GM23338 (cell line): Measurements from ENCODE around the gene NR2C1. TPM values are rescaled to one million over a fixed set of nuclear protein-coding genes. Genes with fewer than 3 reads are reported as not detected.

ENCODE experiments used
- ATAC-seq: fragments of 200-7000 bp; cut with Tn5 transposase; 3 replicates; pipeline ENCODE4 v1.9.1; 2020
- DNase-seq: peaks from one replicate; pipeline ENCODE4 v3.0.0-alpha.2; 2015; ENCODE audit warnings: low spot score
- H2AFZ ChIP-seq: fragments of 200-600 bp; sonication (generic); 2 replicates; pipeline ENCODE4 v1.8.0; 2016; ENCODE audit warnings: antibody characterized with exemption, mild to moderate bottlenecking, moderate library complexity
- H3F3A ChIP-seq: fragments of 200-600 bp; sonication (generic); replicated peaks from 2 replicates; pipeline ENCODE4 v1.8.0; 2017; ENCODE audit warnings: antibody characterized with exemption, mixed run types, low read depth
- H3K27ac ChIP-seq: fragments of 200-600 bp; sonication (generic); 2 replicates; pipeline ENCODE4 v1.6.1; 2016; ENCODE audit warnings: low read depth
- H3K27me3 ChIP-seq: fragments of 200-600 bp; sonication (generic); 2 replicates; pipeline ENCODE4 v1.8.0; 2016; ENCODE audit warnings: mild to moderate bottlenecking, mixed run types, moderate library complexity; ENCODE audit not compliant: insufficient read depth
- H3K36me3 ChIP-seq: fragments of 200-600 bp; sonication (generic); 2 replicates; pipeline ENCODE4 v1.8.0; 2016; ENCODE audit warnings: mild to moderate bottlenecking; ENCODE audit not compliant: insufficient read depth
- H3K4me1 ChIP-seq: fragments of 200-600 bp; sonication (generic); 2 replicates; pipeline ENCODE4 v1.8.0; 2016; ENCODE audit warnings: mild to moderate bottlenecking, moderate library complexity; ENCODE audit not compliant: insufficient read depth
- H3K4me2 ChIP-seq: fragments of 200-600 bp; sonication (generic); 2 replicates; pipeline ENCODE4 v1.7.1; 2017; ENCODE audit warnings: mixed run types
- H3K4me3 ChIP-seq: fragments of 200-600 bp; sonication (generic); 2 replicates; pipeline ENCODE4 v1.6.1; 2016; ENCODE audit warnings: mixed run types
- H3K79me2 ChIP-seq: fragments of 200-600 bp; sonication (generic); replicated peaks from 2 replicates; pipeline ENCODE4 v1.8.0; 2017; ENCODE audit warnings: mild to moderate bottlenecking; ENCODE audit not compliant: insufficient read depth
- H3K9me2 ChIP-seq: fragments of 200-600 bp; sonication (generic); 2 replicates; pipeline ENCODE4 v1.8.0; 2017; ENCODE audit not compliant: insufficient read depth
- H4K20me1 ChIP-seq: fragments of 200-600 bp; sonication (generic); replicated peaks from 2 replicates; pipeline ENCODE4 v1.8.0; 2017; ENCODE audit warnings: mild to moderate bottlenecking; ENCODE audit not compliant: insufficient read depth
- H3K27ac Mint-ChIP-seq: 2 replicates; pipeline ENCODE4 v1.8.0; 2020; ENCODE audit warnings: inconsistent platforms, mild to moderate bottlenecking, moderate library complexity, mixed read lengths
- H3K27me3 Mint-ChIP-seq: 3 replicates; pipeline ENCODE4 v1.8.0; 2022; ENCODE audit warnings: low read depth, mild to moderate bottlenecking, moderate library complexity, mixed read lengths, inconsistent platforms; ENCODE audit not compliant: insufficient read depth, poor library complexity
- H3K36me3 Mint-ChIP-seq: 3 replicates; pipeline ENCODE4 v1.8.0; 2021; ENCODE audit warnings: low read depth, mild to moderate bottlenecking, inconsistent platforms, moderate library complexity, mixed read lengths
- H3K4me1 Mint-ChIP-seq: 3 replicates; pipeline ENCODE4 v1.8.0; 2020; ENCODE audit warnings: mild to moderate bottlenecking, inconsistent platforms, mixed read lengths
- H3K4me3 Mint-ChIP-seq: 3 replicates; pipeline ENCODE4 v1.8.0; 2021; ENCODE audit warnings: moderate library complexity, mild to moderate bottlenecking, inconsistent platforms, mixed read lengths
- H3K9me3 Mint-ChIP-seq: 3 replicates; pipeline ENCODE4 v1.8.0; 2020; ENCODE audit warnings: moderate library complexity, mild to moderate bottlenecking, inconsistent platforms, mixed read lengths
- EZH2 ChIP-seq: fragments of 200-600 bp; sonication (generic); IDR thresholded peaks from one replicate; pipeline ENCODE4 v1.8.0; 2017; ENCODE audit warnings: antibody characterized with exemption, mild to moderate bottlenecking, low read depth; ENCODE audit not compliant: unreplicated experiment
- EZH2phosphoT487 ChIP-seq: fragments of 200-600 bp; sonication (generic); IDR thresholded peaks from one replicate; pipeline ENCODE4 v1.8.1; 2018; ENCODE audit warnings: antibody characterized with exemption; ENCODE audit not compliant: unreplicated experiment
- JUNB ChIP-seq: IDR thresholded peaks from one replicate; pipeline ENCODE4 v1.6.1; 2016; ENCODE audit warnings: antibody characterized with exemption; ENCODE audit not compliant: unreplicated experiment
- NANOG ChIP-seq: IDR thresholded peaks from 2 replicates; pipeline ENCODE4 v1.6.1; 2016; ENCODE audit warnings: antibody characterized with exemption, borderline replicate concordance
- POLR2AphosphoS5 ChIP-seq: IDR thresholded peaks from 2 replicates; pipeline ENCODE4 v1.6.1; 2016; ENCODE audit warnings: antibody characterized with exemption, low read depth
- STAT1 ChIP-seq: IDR thresholded peaks from one replicate; pipeline ENCODE4 v1.6.1; 2016; ENCODE audit warnings: antibody characterized with exemption; ENCODE audit not compliant: unreplicated experiment
- ZNF114 ChIP-seq: fragments of 250-450 bp; sonication (Bioruptor Pico); IDR thresholded peaks from 2 replicates; pipeline ENCODE4 v1.5.0; 2020; ENCODE audit warnings: mild to moderate bottlenecking, moderate library complexity
- ZNF331 ChIP-seq: fragments of 250-450 bp; sonication (Bioruptor Pico); IDR thresholded peaks from 2 replicates; pipeline ENCODE4 v1.5.0; 2020; ENCODE audit warnings: low read depth, mild to moderate bottlenecking, moderate library complexity
- polyA plus RNA-seq: library from polyadenylated mRNA; unstranded; fragments of >200 nt; fragmentation: Nextera tagmentation; extraction: Ambion mirVana; gene quantifications from 2 replicates; pipeline ENCODE4 v1.2.1, GENCODE V29; 2016
- total RNA-seq: library from RNA; depleted of rRNA; stranded (reverse); fragments of >200 nt; shearing (Covaris generic); gene quantifications from 2 replicates; pipeline ENCODE4 v1.2.3, GENCODE V29; 2014
- TF ChIP-seq, protein P1 (sequence below), 2 experiments: fragments of 200-600 bp in 1 of 2; sonication (generic) in 1 of 2; conservative IDR thresholded peaks; 2 replicates each; pipeline versions ENCODE4 v1.5.1 to v1.6.1; 2016 to 2017; ENCODE audit warnings: antibody characterized with exemption in 2 of 2, low read depth in 2 of 2, mild to moderate bottlenecking in 2 of 2, moderate library complexity in 1 of 2
- TF ChIP-seq, protein P2 (sequence below): IDR thresholded peaks from one replicate; pipeline ENCODE4 v1.6.1; 2018; ENCODE audit warnings: antibody characterized with exemption; ENCODE audit not compliant: unreplicated experiment
- TF ChIP-seq, protein P3 (sequence below): fragments of 250-450 bp; sonication (Bioruptor Pico); IDR thresholded peaks from 2 replicates; pipeline ENCODE4 v1.5.0; 2020; ENCODE audit warnings: mild to moderate bottlenecking, moderate library complexity

The NR2C1 gene
- total and polyA plus RNA-seq, 2 experiments from 2014 or later: 41.1 to 45.3 TPM

DNA sequence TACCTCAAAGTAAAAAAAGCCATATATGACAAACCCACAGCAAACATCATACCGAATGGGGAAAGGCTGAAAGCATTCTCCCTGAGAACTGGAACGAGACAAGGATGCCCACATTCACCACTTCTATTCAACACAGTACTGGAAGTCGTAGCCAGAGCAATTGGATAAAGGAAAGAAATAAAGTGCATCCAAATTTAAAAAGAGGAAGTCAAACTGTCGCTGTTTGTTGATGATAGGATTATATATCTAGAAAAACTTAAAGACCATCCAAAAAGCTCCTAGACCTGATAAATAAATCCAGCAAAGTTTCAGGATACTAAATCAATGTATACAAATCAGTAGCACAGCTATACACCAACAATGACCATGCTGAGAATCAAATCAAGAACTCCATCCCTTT lies 75.1 kb downstream of the NR2C1 start:
- TF ChIP-seq NANOG (no peak), EZH2 (no peak)
- Mint-ChIP-seq H3K9me3 (no peaks in the 10 kb centered on the region), H3K27me3 (no peaks in the 10 kb centered on the region), H3K27ac (no peak overlapping the region), H3K4me1 (peaks cover 4% of the 10 kb centered on the region), H3K36me3 (peaks cover 11% of the 10 kb centered on the region), H3K4me3 (no peak overlapping the region)
- no peak for DNase-seq
- H3K36me3 ChIP-seq: peaks cover 5% of the 10 kb centered on the region; the same call in 1 of the 2 replicates
- no peak overlapping the region for H3K4me3 ChIP-seq
- H3K27ac ChIP-seq: no peak overlapping the region
- H3K79me2 ChIP-seq: peaks cover 60% of the 10 kb centered on the region
- H2AFZ ChIP-seq: no peak overlapping the region
- no peaks in the 10 kb centered on the region for H3K9me2 ChIP-seq
- no peak overlapping the region for H3K4me2 ChIP-seq
- no peaks in the 10 kb centered on the region for H3K27me3 ChIP-seq
- no peak for ATAC-seq
- no peaks in the 10 kb centered on the region; the same call in none of the 2 replicates for H4K20me1 ChIP-seq
- no peaks in the 10 kb centered on the region for H3K4me1 ChIP-seq
- H3F3A ChIP-seq: no peaks in the 10 kb centered on the region

DNA sequence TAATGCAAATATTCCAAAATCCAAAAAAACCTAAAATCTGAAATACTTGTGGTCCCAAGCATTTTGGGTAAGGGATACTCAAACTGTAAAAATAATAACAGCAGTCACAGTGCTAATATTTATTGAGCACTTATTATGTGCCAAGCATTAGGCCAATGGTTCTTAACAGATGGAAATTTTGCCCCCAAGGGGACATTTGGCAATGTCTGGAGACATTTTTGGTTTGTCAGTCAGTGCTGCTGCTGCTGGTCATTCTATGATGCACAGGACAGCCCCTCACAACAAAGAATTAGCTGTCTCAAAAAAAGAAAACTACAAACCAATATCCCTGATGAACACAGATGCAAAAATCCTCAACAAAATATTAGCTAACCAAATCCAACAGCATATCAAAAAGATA lies 75.7 kb downstream of the NR2C1 start:
- H3K27me3 Mint-ChIP-seq: no peaks in the 10 kb centered on the region
- no peak overlapping the region for H3K4me3 Mint-ChIP-seq
- H3K9me3 Mint-ChIP-seq: no peaks in the 10 kb centered on the region
- peaks cover 15% of the 10 kb centered on the region for H3K36me3 Mint-ChIP-seq
- Histone ChIP-seq H3K4me2 (no peak overlapping the region), H3K27me3 (no peaks in the 10 kb centered on the region), H3K9me2 (no peaks in the 10 kb centered on the region), H3K79me2 (peaks cover 56% of the 10 kb centered on the region), H2AFZ (no peak overlapping the region), H3K4me3 (no peak overlapping the region), H3K4me1 (no peaks in the 10 kb centered on the region), H4K20me1 (no peaks in the 10 kb centered on the region; the same call in none of the 2 replicates), H3K27ac (no peak overlapping the region), H3F3A (no peaks in the 10 kb centered on the region), H3K36me3 (peaks cover 5% of the 10 kb centered on the region; the same call in 1 of the 2 replicates)
- DNase-seq (no peak), ATAC-seq (no peak)
- peaks cover 2% of the 10 kb centered on the region for H3K4me1 Mint-ChIP-seq
- no peak overlapping the region for H3K27ac Mint-ChIP-seq
- TF ChIP-seq NANOG: no peak
- no peak for TF ChIP-seq JUNB
- TF ChIP-seq, protein P1, sequence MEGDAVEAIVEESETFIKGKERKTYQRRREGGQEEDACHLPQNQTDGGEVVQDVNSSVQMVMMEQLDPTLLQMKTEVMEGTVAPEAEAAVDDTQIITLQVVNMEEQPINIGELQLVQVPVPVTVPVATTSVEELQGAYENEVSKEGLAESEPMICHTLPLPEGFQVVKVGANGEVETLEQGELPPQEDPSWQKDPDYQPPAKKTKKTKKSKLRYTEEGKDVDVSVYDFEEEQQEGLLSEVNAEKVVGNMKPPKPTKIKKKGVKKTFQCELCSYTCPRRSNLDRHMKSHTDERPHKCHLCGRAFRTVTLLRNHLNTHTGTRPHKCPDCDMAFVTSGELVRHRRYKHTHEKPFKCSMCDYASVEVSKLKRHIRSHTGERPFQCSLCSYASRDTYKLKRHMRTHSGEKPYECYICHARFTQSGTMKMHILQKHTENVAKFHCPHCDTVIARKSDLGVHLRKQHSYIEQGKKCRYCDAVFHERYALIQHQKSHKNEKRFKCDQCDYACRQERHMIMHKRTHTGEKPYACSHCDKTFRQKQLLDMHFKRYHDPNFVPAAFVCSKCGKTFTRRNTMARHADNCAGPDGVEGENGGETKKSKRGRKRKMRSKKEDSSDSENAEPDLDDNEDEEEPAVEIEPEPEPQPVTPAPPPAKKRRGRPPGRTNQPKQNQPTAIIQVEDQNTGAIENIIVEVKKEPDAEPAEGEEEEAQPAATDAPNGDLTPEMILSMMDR (conservative IDR thresholded peaks at IDR 0.05; ENCODE audit: low read depth in 2 of 2): no peak
- TF ChIP-seq, protein P2, sequence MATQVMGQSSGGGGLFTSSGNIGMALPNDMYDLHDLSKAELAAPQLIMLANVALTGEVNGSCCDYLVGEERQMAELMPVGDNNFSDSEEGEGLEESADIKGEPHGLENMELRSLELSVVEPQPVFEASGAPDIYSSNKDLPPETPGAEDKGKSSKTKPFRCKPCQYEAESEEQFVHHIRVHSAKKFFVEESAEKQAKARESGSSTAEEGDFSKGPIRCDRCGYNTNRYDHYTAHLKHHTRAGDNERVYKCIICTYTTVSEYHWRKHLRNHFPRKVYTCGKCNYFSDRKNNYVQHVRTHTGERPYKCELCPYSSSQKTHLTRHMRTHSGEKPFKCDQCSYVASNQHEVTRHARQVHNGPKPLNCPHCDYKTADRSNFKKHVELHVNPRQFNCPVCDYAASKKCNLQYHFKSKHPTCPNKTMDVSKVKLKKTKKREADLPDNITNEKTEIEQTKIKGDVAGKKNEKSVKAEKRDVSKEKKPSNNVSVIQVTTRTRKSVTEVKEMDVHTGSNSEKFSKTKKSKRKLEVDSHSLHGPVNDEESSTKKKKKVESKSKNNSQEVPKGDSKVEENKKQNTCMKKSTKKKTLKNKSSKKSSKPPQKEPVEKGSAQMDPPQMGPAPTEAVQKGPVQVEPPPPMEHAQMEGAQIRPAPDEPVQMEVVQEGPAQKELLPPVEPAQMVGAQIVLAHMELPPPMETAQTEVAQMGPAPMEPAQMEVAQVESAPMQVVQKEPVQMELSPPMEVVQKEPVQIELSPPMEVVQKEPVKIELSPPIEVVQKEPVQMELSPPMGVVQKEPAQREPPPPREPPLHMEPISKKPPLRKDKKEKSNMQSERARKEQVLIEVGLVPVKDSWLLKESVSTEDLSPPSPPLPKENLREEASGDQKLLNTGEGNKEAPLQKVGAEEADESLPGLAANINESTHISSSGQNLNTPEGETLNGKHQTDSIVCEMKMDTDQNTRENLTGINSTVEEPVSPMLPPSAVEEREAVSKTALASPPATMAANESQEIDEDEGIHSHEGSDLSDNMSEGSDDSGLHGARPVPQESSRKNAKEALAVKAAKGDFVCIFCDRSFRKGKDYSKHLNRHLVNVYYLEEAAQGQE: no peak
- no peak for TF ChIP-seq ZNF331 (CRISPR knock-in tag)
- TF ChIP-seq EZH2phosphoT487: no peak
- no peak for TF ChIP-seq STAT1
- TF ChIP-seq ZNF114 (CRISPR knock-in tag): no peak
- TF ChIP-seq, protein P3, sequence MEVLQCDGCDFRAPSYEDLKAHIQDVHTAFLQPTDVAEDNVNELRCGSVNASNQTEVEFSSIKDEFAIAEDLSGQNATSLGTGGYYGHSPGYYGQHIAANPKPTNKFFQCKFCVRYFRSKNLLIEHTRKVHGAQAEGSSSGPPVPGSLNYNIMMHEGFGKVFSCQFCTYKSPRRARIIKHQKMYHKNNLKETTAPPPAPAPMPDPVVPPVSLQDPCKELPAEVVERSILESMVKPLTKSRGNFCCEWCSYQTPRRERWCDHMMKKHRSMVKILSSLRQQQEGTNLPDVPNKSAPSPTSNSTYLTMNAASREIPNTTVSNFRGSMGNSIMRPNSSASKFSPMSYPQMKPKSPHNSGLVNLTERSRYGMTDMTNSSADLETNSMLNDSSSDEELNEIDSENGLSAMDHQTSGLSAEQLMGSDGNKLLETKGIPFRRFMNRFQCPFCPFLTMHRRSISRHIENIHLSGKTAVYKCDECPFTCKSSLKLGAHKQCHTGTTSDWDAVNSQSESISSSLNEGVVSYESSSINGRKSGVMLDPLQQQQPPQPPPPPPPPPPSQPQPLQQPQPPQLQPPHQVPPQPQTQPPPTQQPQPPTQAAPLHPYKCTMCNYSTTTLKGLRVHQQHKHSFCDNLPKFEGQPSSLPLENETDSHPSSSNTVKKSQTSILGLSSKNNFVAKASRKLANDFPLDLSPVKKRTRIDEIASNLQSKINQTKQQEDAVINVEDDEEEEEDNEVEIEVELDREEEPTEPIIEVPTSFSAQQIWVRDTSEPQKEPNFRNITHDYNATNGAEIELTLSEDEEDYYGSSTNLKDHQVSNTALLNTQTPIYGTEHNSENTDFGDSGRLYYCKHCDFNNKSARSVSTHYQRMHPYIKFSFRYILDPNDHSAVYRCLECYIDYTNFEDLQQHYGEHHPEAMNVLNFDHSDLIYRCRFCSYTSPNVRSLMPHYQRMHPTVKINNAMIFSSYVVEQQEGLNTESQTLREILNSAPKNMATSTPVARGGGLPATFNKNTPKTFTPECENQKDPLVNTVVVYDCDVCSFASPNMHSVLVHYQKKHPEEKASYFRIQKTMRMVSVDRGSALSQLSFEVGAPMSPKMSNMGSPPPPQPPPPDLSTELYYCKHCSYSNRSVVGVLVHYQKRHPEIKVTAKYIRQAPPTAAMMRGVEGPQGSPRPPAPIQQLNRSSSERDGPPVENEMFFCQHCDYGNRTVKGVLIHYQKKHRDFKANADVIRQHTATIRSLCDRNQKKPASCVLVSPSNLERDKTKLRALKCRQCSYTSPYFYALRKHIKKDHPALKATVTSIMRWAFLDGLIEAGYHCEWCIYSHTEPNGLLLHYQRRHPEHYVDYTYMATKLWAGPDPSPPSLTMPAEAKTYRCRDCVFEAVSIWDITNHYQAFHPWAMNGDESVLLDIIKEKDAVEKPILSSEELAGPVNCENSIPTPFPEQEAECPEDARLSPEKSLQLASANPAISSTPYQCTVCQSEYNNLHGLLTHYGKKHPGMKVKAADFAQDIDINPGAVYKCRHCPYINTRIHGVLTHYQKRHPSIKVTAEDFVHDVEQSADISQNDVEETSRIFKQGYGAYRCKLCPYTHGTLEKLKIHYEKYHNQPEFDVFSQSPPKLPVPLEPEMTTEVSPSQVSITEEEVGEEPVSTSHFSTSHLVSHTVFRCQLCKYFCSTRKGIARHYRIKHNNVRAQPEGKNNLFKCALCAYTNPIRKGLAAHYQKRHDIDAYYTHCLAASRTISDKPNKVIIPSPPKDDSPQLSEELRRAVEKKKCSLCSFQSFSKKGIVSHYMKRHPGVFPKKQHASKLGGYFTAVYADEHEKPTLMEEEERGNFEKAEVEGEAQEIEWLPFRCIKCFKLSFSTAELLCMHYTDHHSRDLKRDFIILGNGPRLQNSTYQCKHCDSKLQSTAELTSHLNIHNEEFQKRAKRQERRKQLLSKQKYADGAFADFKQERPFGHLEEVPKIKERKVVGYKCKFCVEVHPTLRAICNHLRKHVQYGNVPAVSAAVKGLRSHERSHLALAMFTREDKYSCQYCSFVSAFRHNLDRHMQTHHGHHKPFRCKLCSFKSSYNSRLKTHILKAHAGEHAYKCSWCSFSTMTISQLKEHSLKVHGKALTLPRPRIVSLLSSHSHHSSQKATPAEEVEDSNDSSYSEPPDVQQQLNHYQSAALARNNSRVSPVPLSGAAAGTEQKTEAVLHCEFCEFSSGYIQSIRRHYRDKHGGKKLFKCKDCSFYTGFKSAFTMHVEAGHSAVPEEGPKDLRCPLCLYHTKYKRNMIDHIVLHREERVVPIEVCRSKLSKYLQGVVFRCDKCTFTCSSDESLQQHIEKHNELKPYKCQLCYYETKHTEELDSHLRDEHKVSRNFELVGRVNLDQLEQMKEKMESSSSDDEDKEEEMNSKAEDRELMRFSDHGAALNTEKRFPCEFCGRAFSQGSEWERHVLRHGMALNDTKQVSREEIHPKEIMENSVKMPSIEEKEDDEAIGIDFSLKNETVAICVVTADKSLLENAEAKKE (CRISPR knock-in tag): no peak
- no peak for TF ChIP-seq POLR2AphosphoS5
- no peak for TF ChIP-seq EZH2
